A172 (cell line): ENCODE measurements around the gene TEX14. TPM values are rescaled to one million over a fixed set of nuclear protein-coding genes. Genes with fewer than 3 reads are reported as not detected.
"Not testable (repeated sequence)": the region's sequence is repeated elsewhere in the genome, so short reads cannot be mapped to it uniquely, and the experiment has no call there.

Source experiments
- DNase-seq: peaks from one replicate; pipeline ENCODE4 v3.0.0-alpha.2; 2015; ENCODE audit warnings: low spot score
- total RNA-seq: library from RNA; depleted of rRNA; stranded (reverse); fragments of >200 nt; shearing (Covaris generic); gene quantifications from 2 replicates; pipeline ENCODE4 v1.2.3, GENCODE V29; 2014

The TEX14 gene
- total RNA-seq, 1 experiment from 2014 or later: 0.19 TPM

GRCh38 chr17:58688521-58688920 is 3.3 kb downstream of the TEX14 start:
- DNase-seq: no peak

GRCh38 chr17:58686980-58687379 is 4.9 kb downstream of the TEX14 start:
- DNase-seq: no peak

DNA sequence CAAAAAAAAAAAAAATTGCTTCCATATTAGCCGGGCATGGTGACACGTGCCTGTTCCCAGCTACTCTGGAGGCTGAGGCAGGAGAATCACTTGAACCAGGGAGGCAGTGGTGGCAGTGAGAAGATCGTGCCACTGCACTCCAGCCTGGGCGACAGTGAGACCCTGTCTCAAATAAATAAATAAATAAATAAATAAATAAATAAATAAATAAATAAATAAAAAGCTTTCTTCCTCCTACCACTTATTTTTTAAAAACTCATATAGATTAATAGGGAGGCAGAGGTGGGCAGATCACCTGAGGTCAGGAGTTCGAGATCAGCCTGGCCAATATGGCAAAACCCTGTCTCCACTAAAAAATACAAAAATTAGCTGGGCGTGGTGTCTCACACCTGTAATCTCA is 7.4 kb downstream of the TEX14 start:
- DNase-seq: not testable (repeated sequence)

DNA sequence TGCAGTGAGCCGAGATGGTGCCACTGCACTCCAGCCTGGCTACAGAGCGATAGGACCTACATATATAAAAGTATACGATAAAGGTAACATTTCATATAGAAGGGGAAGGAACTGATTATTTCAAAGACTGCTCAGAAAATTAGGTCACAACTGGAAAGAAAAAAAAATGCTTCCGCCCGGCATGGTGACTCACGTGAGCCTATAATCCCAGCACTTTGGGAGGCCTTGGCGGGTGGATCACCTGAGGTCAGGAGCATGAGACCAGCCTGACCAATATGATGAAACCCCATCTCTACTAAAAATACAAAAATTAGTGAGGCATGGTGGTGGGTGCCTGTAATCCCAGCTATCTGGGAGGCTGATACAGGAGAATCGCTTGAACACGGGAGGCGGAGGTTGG is 7.8 kb downstream of the TEX14 start:
- no peak for DNase-seq

GRCh38 chr17:58680038-58680369 is 11.8 kb downstream of the TEX14 start:
- DNase-seq: no peak

DNA sequence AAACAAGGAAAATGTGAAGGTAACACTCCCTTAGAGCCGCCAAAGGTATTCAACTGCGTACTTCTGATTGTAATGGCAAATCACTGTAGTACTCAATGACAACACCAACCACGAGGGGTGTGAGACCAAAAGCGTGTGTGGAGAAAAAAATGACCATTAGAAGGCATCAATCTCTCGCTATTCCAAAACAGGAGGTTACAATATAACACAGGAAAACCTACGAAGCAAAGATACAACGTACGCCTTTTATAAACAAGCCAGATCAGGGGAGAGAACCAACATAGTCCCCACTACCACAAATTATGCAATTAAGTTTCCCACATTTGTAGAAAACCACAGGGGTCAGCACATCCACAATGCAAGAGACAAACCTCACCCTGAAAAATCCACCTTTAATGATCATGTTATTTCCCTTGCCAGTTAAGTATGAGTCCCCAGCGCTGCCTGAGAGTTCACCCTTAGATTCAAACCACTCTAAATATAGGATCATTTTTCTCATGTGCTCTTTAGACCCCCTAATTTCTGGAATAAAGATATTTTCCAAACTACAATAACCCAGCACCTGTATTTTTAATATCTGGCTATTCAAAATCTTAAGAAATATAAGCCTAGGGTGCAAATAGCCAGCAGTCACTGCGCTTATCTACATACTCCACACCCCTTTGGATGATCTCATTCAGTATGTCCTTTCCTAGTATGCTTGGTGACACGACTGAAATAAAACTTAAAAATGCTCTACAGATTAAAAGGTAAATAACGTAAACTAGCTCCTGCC is 12.4 kb downstream of the TEX14 start:
- peak; percentile 97 for DNase-seq

DNA sequence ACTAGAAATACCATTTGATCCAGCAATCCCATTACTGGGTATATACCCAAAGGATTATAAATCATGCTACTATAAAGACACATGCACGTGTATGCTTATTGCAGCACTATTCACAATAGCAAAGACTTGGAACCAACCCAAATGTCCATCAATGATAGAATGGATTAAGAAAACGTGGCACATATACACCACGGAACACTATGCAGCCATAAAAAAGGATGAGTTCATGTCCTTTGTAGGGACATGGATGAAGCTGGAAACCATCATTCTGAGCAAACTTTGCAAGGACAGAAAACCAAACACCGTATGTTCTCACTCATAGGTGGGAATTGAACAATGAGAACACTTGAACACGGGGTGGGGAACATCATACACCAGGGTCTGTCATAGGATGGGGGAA is 13.6 kb downstream of the TEX14 start:
- not testable (repeated sequence) for DNase-seq

DNA sequence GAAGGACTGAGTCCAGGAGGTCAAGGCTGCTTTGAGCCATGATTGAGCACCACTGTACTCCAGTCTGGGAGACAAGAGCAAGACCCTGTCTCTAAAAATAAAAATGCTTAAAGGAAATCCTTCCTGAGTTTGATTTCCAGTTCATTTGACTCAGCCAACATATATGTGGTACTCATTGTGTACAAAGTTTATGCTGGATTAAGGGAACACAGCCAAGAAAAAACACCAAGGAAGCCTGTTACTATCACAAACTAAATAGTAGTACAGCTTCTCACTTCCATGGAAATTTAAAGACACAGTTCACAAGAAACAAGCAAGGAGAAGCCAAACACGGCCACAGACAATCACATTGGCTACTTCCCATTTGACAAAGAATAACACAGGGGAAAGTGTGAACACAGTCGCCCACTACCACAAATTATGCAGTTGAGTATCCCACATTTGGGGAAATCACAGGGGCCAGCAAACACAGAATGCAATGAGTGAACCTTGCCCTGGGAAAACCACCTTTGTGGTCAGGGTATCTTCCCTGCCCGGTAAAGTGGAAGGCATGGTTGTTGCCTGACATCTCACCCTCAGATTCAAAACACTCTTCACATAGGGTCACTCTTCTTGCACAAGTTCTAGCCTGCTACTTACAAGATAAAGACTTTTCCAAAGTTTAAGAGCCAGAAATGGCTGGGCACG is 14.5 kb downstream of the TEX14 start:
- DNase-seq: no peak

DNA sequence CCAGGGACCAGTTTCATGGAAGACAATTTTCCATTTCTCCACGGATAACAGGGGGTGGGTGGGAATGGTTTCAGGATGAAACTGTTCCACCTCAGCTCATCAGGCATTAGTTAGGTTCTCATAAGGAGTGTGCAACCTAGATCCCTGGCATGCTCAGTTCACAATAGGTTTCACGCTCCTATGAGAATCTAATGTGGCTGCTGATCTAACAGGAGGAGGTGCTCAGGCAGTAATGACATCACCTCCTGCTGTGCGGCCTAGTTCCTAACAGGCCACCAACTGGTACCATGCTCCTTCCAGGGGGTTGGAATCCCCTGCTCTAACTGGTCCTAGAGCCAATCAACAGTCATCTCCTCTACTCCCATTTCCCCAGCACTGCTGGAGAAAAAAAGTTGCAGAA is 19.9 kb downstream of the TEX14 start:
- DNase-seq: no peak

GRCh38 chr17:58669853-58670252 is 22.0 kb downstream of the TEX14 start:
- DNase-seq: no peak

DNA sequence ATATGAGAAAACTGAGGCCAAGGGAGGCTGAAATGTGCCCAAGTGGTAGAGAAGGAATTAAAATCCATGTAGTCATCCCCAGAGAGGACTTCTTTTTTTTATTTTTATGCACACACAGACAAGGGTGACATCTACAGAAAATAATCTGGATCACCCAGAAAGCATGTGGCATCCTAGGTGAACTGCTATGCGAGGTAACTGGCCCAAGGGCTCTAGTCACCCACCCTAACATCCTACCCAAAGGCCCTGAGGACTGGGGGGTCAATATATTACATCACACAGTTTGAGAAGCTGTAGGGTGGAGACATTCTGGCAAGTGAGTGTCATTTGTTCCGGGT is 23.3 kb downstream of the TEX14 start:
- no peak for DNase-seq

- DNase-seq: no peak
These were observed 23.8 kb downstream of the TEX14 start for GRCh38 chr17:58667934-58668597.

DNA sequence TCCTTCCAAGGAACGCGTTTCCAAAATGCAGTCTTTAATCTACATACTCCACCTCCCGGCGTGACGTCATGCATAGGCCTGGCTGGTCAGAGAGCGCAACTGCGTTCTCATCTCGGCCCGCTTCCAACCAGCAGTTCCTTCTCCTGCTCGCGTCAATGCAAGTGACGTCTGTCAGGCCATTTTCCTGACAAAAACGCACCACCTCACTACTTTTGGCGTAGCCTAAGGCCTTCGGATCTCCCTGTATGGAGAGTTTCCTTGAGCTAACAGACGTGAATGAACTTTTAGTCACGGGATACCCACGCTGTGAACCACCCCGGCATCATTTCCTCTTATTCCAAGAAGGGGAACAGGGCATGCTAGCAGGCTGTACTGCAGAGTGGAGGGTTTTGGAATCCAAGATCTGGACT is 25.0 kb downstream of the TEX14 start:
- no peak for DNase-seq

DNA sequence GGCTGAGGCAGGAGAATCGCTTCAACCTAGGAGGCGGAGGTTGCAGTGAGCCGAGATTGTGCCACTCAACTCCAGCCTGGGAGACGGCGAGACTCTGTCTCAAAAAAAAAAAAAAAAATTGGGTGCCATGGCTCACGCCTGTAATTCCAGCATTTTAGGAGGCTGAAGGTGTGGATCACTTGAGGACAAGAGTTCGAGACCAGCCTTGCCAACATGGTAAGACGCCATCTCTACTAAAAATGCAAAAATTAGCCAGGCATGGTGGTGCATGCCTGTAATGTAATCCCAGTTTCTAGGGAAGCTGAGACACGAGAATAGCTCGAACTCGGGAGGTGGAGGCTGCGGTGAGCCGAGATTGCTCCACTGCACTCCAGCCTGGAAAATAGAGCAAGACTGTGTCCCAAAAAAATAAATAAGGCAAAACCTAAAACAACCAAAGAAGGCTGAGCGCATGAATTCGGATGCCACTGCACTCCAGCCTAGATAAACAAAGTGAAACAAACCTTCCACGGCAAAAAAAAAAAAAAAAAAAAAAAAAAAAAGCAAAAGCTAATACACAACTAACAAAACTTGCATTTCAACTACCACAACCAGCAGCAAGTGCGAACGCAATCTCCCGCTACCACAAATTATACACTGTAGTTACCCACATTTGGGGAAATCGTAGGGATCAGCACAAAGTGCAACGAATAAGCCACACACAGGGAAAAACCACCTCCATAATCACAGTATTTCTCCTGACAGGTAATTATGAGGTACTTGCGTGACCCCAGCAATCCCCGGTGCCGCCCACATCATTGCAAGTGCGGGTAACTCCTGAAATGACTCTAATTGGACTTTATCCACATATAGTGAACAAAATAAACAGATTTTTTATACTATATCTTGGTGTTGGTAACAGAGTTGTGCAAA is 25.6 kb downstream of the TEX14 start:
- DNase-seq: no peak

DNA sequence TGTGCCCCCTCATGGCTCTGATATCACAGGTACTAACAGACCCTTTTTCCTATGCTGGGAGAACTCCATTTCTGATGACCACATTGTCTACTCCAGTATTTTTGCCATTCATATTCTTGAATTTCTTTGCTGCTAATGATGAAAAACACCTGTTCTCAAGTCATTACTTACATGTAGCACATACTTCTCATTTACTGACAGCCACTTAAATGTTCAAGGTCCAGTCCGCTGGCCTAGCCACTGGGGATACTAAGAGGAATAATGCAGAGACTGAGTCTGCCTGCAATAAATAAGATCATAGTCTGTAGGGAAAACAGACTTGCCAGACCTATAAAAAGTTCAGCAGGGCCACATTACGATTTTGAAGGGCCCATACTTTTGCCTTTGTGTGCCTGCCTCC is 27.5 kb downstream of the TEX14 start:
- no peak for DNase-seq

- no peak for DNase-seq
These were observed 30.3 kb downstream of the TEX14 start for GRCh38 chr17:58661499-58661898.

GRCh38 chr17:58660621-58661020 is 31.2 kb downstream of the TEX14 start:
- no peak for DNase-seq

- not testable (repeated sequence) for DNase-seq
These were observed 32.1 kb downstream of the TEX14 start for GRCh38 chr17:58659714-58660084.

- DNase-seq: peak; percentile 97
These were observed 32.8 kb downstream of the TEX14 start for GRCh38 chr17:58658804-58659713.

DNA sequence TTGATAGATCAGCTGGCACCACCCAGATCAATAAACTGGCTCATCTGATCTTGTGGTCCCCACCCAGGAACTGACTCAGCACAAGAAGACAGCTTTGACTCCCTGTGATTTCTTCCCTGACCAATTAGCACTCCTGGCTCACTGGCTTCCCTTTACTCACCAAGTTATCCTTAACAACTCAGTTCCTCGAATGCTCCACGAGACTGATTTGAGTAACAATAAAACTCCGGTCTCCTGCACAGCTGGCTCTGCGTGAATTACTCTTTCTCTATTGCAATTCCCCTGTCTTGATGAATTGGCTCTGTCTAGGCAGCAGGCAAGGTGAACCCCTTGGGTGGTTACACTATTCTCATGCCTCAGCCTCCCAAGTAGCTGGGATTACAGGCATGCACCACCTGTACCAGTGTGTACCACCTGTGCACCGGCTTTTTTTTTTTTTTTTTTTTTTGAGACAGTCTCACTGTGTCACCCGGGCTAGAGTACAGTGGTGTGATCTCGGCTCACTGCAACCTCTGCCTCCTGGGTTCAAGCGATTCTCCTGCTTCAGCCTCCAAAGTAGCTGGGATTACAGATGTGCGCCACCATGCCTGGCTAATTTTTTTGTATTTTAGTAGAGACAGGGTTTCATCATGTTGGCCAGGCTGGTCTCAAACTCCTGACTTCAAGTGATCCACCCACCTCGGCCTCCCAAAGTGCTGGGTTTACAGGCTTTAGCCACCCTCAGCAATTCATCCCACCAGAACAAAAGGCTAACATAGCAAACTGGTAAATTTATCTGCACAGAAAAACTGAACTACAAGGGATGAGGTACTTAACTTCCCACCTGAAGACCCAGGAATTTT is 33.7 kb downstream of the TEX14 start:
- peak; percentile 58 for DNase-seq
